Tibial artery (tissue), 4 donors: Measurements from ENCODE around the gene SPIC.

Source experiments
- DNase-seq, 2 donors: peaks; one replicate each; pipeline ENCODE4 v3.0.0-alpha.2; 2019
- H3K27ac ChIP-seq, 2 donors: fragments of 200-600 bp; sonication (generic) in 1 of 2; 1 replicate in 1 of 2; 2 replicates in 1 of 2; pipeline ENCODE4 v1.5.1; 2018 to 2019; ENCODE audit warnings: mild to moderate bottlenecking in 1 of 2
- H3K27me3 ChIP-seq, 2 donors: fragments of 200-600 bp; sonication (generic) in 1 of 2; one replicate each; pipeline versions ENCODE4 v1.5.1 to v1.6.0; 2016 to 2019
- H3K36me3 ChIP-seq, 3 donors: fragments of 200-600 bp; sonication (generic) in 2 of 3; one replicate each; pipeline ENCODE4 v1.5.1; 2016 to 2019; ENCODE audit warnings: mild to moderate bottlenecking in 2 of 3
- H3K4me1 ChIP-seq, 4 donors: fragments of 200-600 bp; sonication (generic) in 2 of 4; 1 replicate in 3 of 4; 2 replicates in 1 of 4; pipeline ENCODE4 v1.5.1; 2016 to 2019
- H3K4me3 ChIP-seq, 2 donors: fragments of 200-600 bp; sonication (generic) in 1 of 2; 1 replicate in 1 of 2; 2 replicates in 1 of 2; pipeline ENCODE4 v1.5.1; 2018 to 2019; ENCODE audit warnings: mild to moderate bottlenecking in 2 of 2
- H3K9me3 ChIP-seq, 3 donors: fragments of 200-600 bp; sonication (generic) in 1 of 3; one replicate each; pipeline ENCODE4 v1.5.1; 2016 to 2019
- CTCF ChIP-seq, 2 experiments: fragments of 200-600 bp in 1 of 2; fragments of 450-650 bp in 1 of 2; IDR thresholded peaks; one replicate each; pipeline ENCODE4 v1.5.1; 2017 to 2019; ENCODE audit warnings: antibody characterized with exemption in 2 of 2, mild to moderate bottlenecking in 1 of 2, moderate library complexity in 1 of 2
- intact Hi-C: fragments of 100-400 bp; cut with DNase I; formaldehyde crosslinking; loops from one replicate; pipeline ENCODE4 v1.15.0; 2023; ENCODE audit warnings: low total_unique reads

The SPIC gene

GRCh38 chr12:101493556-101493955 is 18.4 kb downstream of the SPIC start:
- intact Hi-C loops: no loop called here

GRCh38 chr12:101498252-101498651 is 23.1 kb downstream of the SPIC start:
- no peaks in the 10 kb centered on the region for H3K9me3 ChIP-seq
- H3K36me3 ChIP-seq: no peaks in the 10 kb centered on the region
- no peak for DNase-seq
- H3K27ac ChIP-seq: no peak overlapping the region
- TF ChIP-seq CTCF (IDR thresholded peaks at IDR 0.05): no peak
- H3K27me3 ChIP-seq: no peaks in the 10 kb centered on the region
- intact Hi-C loops: no loop called here
- H3K4me3 ChIP-seq: no peak overlapping the region
- H3K4me1 ChIP-seq: no peaks in the 10 kb centered on the region

More at GRCh38 chr12:101493556-101493955, 18.4 kb downstream of the SPIC start:
- TF ChIP-seq CTCF (IDR thresholded peaks at IDR 0.05): no peak
- Histone ChIP-seq H3K9me3 (no peaks in the 10 kb centered on the region), H3K36me3 (no peaks in the 10 kb centered on the region), H3K4me3 (no peak overlapping the region), H3K27me3 (no peaks in the 10 kb centered on the region), H3K4me1 (no peaks in the 10 kb centered on the region), H3K27ac (no peak overlapping the region)
- DNase-seq: no peak

- intact Hi-C loops: no loop called here
- no peak for TF ChIP-seq CTCF (IDR thresholded peaks at IDR 0.05)
- no peaks in the 10 kb centered on the region for H3K36me3 ChIP-seq
- H3K4me1 ChIP-seq: no peaks in the 10 kb centered on the region
- no peaks in the 10 kb centered on the region for H3K27me3 ChIP-seq
- no peak overlapping the region for H3K4me3 ChIP-seq
- H3K9me3 ChIP-seq: no peaks in the 10 kb centered on the region
- no peak for DNase-seq
- H3K27ac ChIP-seq: no peak overlapping the region
These were observed 26.4 kb downstream of the SPIC start for GRCh38 chr12:101501410-101501995.

GRCh38 chr12:101521136-101521535 is 46.0 kb downstream of the SPIC start:
- no peaks in the 10 kb centered on the region for H3K9me3 ChIP-seq
- intact Hi-C loops: no loop called here
- TF ChIP-seq CTCF (IDR thresholded peaks at IDR 0.05): no peak
- H3K27me3 ChIP-seq: no peaks in the 10 kb centered on the region
- H3K27ac ChIP-seq: no peak overlapping the region
- H3K36me3 ChIP-seq: no peaks in the 10 kb centered on the region
- DNase-seq: no peak
- no peak overlapping the region for H3K4me3 ChIP-seq
- H3K4me1 ChIP-seq: no peaks in the 10 kb centered on the region

- no peak for TF ChIP-seq CTCF (IDR thresholded peaks at IDR 0.05)
- no peak overlapping the region for H3K4me3 ChIP-seq
- H3K36me3 ChIP-seq: no peaks in the 10 kb centered on the region
- intact Hi-C loops: no loop called here
- no peaks in the 10 kb centered on the region for H3K4me1 ChIP-seq
- H3K9me3 ChIP-seq: no peaks in the 10 kb centered on the region
- DNase-seq: no peak
- H3K27ac ChIP-seq: no peak overlapping the region
- H3K27me3 ChIP-seq: no peaks in the 10 kb centered on the region
These were observed 52.5 kb downstream of the SPIC start for GRCh38 chr12:101527682-101528081.
